Aorta (tissue), 5 donors: ENCODE results near the gene FGB. TPM values are rescaled to one million over a fixed set of nuclear protein-coding genes. Genes with fewer than 3 reads are reported as not detected.

Source experiments
- ATAC-seq: fragments of 200-7000 bp; cut with Tn5 transposase; one replicate; pipeline ENCODE4 v1.9.1; 2022; ENCODE audit warnings: moderate library complexity; ENCODE audit not compliant: low FRiP score
- DNase-seq, 2 donors: peaks; one replicate each; pipeline ENCODE4 v3.0.0-alpha.2; 2020
- H3K27ac ChIP-seq, 2 donors: one replicate each; pipeline ENCODE4 v1.5.1; 2013; ENCODE audit warnings: low read length in 2 of 2, mild to moderate bottlenecking in 2 of 2, moderate library complexity in 2 of 2, control low read depth in 1 of 2, inconsistent platforms in 1 of 2, low read depth in 1 of 2
- H3K27me3 ChIP-seq, 2 donors: one replicate each; pipeline ENCODE4 v1.6.1; 2013; ENCODE audit warnings: control low read depth in 1 of 2, low read length in 1 of 2, mild to moderate bottlenecking in 1 of 2, moderate library complexity in 1 of 2; ENCODE audit not compliant: insufficient read depth in 2 of 2, control insufficient read depth in 1 of 2
- H3K36me3 ChIP-seq, 2 donors: one replicate each; pipeline ENCODE4 v1.6.1; 2013; ENCODE audit warnings: control low read depth in 1 of 2, low read length in 1 of 2, mild to moderate bottlenecking in 1 of 2; ENCODE audit not compliant: insufficient read depth in 2 of 2, control insufficient read depth in 1 of 2
- H3K4me1 ChIP-seq, 2 donors: one replicate each; pipeline ENCODE4 v1.6.1; 2013; ENCODE audit warnings: low read length in 2 of 2, control low read depth in 1 of 2, mild to moderate bottlenecking in 1 of 2, moderate library complexity in 1 of 2; ENCODE audit not compliant: insufficient read depth in 2 of 2, control insufficient read depth in 1 of 2
- H3K4me3 ChIP-seq, 2 donors: one replicate each; pipeline ENCODE4 v1.5.1; 2013; ENCODE audit warnings: low read length in 2 of 2, control low read depth in 1 of 2, mild to moderate bottlenecking in 1 of 2
- H3K9me3 ChIP-seq: one replicate; pipeline ENCODE4 v1.6.1; 2013; ENCODE audit warnings: mild to moderate bottlenecking, low read length; ENCODE audit not compliant: control insufficient read depth
- WGBS, 2 donors: extraction: QIAGEN DNeasy Blood & Tissue Kit; methylation state at CpG; one replicate each; pipeline ENCODE4 v1.1.7; 2013; 5-methylcytosine and 5-hydroxymethylcytosine counted together
- intact Hi-C, 2 donors: fragments of 100-400 bp; cut with DNase I; formaldehyde crosslinking; loops; one replicate each; pipeline versions ENCODE4 v1.14.2 to v1.15.0; 2022
- polyA plus RNA-seq, 2 donors: library from polyadenylated mRNA; stranded (reverse); fragments of 200-250 nt; gene quantifications; one replicate each; pipeline ENCODE4 v1.2.3, GENCODE V29; 2013
- total RNA-seq, 2 donors: library from RNA; stranded (reverse); fragmentation: NEBNext Ultra II Directional; extraction: Animal tissue kit (Norgen Biotek cat#: 25700); gene quantifications; one replicate each; pipeline ENCODE4 v1.2.1, GENCODE V29; 2021
- donor health status: healthy with polysubstance abuse.
- donor health status: Bipolar disorder and iron deficiency.
- donor health status: DM: no; HTN: no; CAD: no.
- donor health status: DM: no; HTN: no; CAD: no.
- donor health status: DM: yes; HTN: yes; CAD: no.

The FGB gene
- total and polyA plus RNA-seq, 4 donors: 1.9 TPM; not detected in 3

- WGBS, 2 donors: 76 to 79% methylated on average over 9 of the region's 9 CpGs
- DNase-seq (no peak), ATAC-seq (peak; percentile 54)
- H3K4me1 ChIP-seq: no peaks in the 10 kb centered on the region
- intact Hi-C loops: loop anchor here (5.0 to 10.0 kb wide), 3 partner anchors 223 to 795 kb away; partner anchors contain the start of gene RBM46 (in 2 of the 2)
- H3K9me3 ChIP-seq: no peaks in the 10 kb centered on the region
- no peaks in the 10 kb centered on the region for H3K36me3 ChIP-seq
- H3K27me3 ChIP-seq: no peaks in the 10 kb centered on the region
- no peak overlapping the region for H3K4me3 ChIP-seq
- H3K27ac ChIP-seq: no peak overlapping the region
Observed at GRCh38 chr4:154559494-154560418, 3.1 kb upstream of the FGB start.

GRCh38 chr4:154560419-154560801 lies 2.4 kb upstream of the FGB start:
- 95 to 100% methylated on average over 1 of the region's 1 CpG for WGBS, 2 donors
- H3K27ac ChIP-seq: no peak overlapping the region

GRCh38 chr4:154560824-154561231 lies 2.0 kb upstream of the FGB start:
- Histone ChIP-seq H3K36me3 (no peaks in the 10 kb centered on the region), H3K9me3 (no peaks in the 10 kb centered on the region), H3K27ac (no peak overlapping the region), H3K4me3 (no peak overlapping the region), H3K27me3 (no peaks in the 10 kb centered on the region), H3K4me1 (no peaks in the 10 kb centered on the region)
- no peak for DNase-seq
- no peak for ATAC-seq
- intact Hi-C loops: no loop called here
- 32 to 48% methylated on average over 4 of the region's 4 CpGs for WGBS, 2 donors

More at GRCh38 chr4:154560419-154560801, 2.4 kb upstream of the FGB start:
- no peaks in the 10 kb centered on the region for H3K27me3 ChIP-seq
- ATAC-seq: no peak
- H3K4me1 ChIP-seq: no peaks in the 10 kb centered on the region
- H3K4me3 ChIP-seq: no peak overlapping the region
- DNase-seq: no peak
- intact Hi-C loops: no loop called here
- no peaks in the 10 kb centered on the region for H3K36me3 ChIP-seq
- H3K9me3 ChIP-seq: no peaks in the 10 kb centered on the region

GRCh38 chr4:154564311-154564710 lies 1.5 kb downstream of the FGB start:
- intact Hi-C loops: no loop called here
- H3K4me1 ChIP-seq: no peaks in the 10 kb centered on the region
- no peak for ATAC-seq
- WGBS, 2 donors: 91 to 96% methylated on average over 1 of the region's 1 CpG
- H3K36me3 ChIP-seq: no peaks in the 10 kb centered on the region
- no peaks in the 10 kb centered on the region for H3K9me3 ChIP-seq
- no peaks in the 10 kb centered on the region for H3K27me3 ChIP-seq
- H3K27ac ChIP-seq: no peak overlapping the region
- DNase-seq: no peak
- H3K4me3 ChIP-seq: no peak overlapping the region

GRCh38 chr4:154565704-154566103 lies 2.9 kb downstream of the FGB start:
- no peak for DNase-seq
- no peak for ATAC-seq
- WGBS, 2 donors: 89 to 90% methylated on average over 6 of the region's 6 CpGs
- no peaks in the 10 kb centered on the region for H3K9me3 ChIP-seq
- no peak overlapping the region for H3K27ac ChIP-seq
- H3K27me3 ChIP-seq: no peaks in the 10 kb centered on the region
- H3K4me3 ChIP-seq: no peak overlapping the region
- no peaks in the 10 kb centered on the region for H3K4me1 ChIP-seq
- H3K36me3 ChIP-seq: no peaks in the 10 kb centered on the region
- intact Hi-C loops: no loop called here

GRCh38 chr4:154566639-154567204 lies 3.9 kb downstream of the FGB start:
- H3K4me1 ChIP-seq: no peaks in the 10 kb centered on the region
- no peaks in the 10 kb centered on the region for H3K9me3 ChIP-seq
- H3K4me3 ChIP-seq: no peak overlapping the region
- DNase-seq: no peak
- no peaks in the 10 kb centered on the region for H3K27me3 ChIP-seq
- 51 to 62% methylated on average over 5 of the region's 5 CpGs for WGBS, 2 donors
- no peaks in the 10 kb centered on the region for H3K36me3 ChIP-seq
- no peak for ATAC-seq
- no peak overlapping the region for H3K27ac ChIP-seq
- intact Hi-C loops: no loop called here

- H3K9me3 ChIP-seq: no peaks in the 10 kb centered on the region
- H3K4me3 ChIP-seq: no peak overlapping the region
- H3K27ac ChIP-seq: no peak overlapping the region
- no peaks in the 10 kb centered on the region for H3K27me3 ChIP-seq
- no peaks in the 10 kb centered on the region for H3K4me1 ChIP-seq
- H3K36me3 ChIP-seq: no peaks in the 10 kb centered on the region
- WGBS, 2 donors: 41 to 42% methylated on average over 3 of the region's 3 CpGs
- DNase-seq (no peak), ATAC-seq (no peak)
- intact Hi-C loops: no loop called here
Observed at GRCh38 chr4:154569028-154569427, 6.2 kb downstream of the FGB start.

- ATAC-seq (no peak), DNase-seq (no peak)
- H3K27me3 ChIP-seq: no peaks in the 10 kb centered on the region
- no peaks in the 10 kb centered on the region for H3K36me3 ChIP-seq
- no peaks in the 10 kb centered on the region for H3K9me3 ChIP-seq
- H3K27ac ChIP-seq: no peak overlapping the region
- WGBS, 2 donors: 83 to 87% methylated on average over 5 of the region's 5 CpGs
- H3K4me3 ChIP-seq: no peak overlapping the region
- no peaks in the 10 kb centered on the region for H3K4me1 ChIP-seq
- intact Hi-C loops: no loop called here
Observed at GRCh38 chr4:154569584-154569983, 6.8 kb downstream of the FGB start.
